HepG2 (cell line): ENCODE data around the gene INHA. TPM values are rescaled to one million over a fixed set of nuclear protein-coding genes. Genes with fewer than 3 reads are reported as not detected.
A peak's percentile ranks its signal among the peaks of the same experiment; 100 is the strongest.

Source experiments
- GFI1 ChIP-seq: sonication (generic); formaldehyde crosslinking; IDR thresholded peaks from 2 replicates; pipeline ENCODE4 v1.5.0; 2020; ENCODE audit warnings: missing genetic modification reagents, mild to moderate bottlenecking, borderline replicate concordance
- GPN1 ChIP-seq: sonication (generic); formaldehyde crosslinking; IDR thresholded peaks from 2 replicates; pipeline ENCODE4 v1.5.1; 2020; ENCODE audit warnings: missing genetic modification reagents, borderline replicate concordance
- MLLT10 ChIP-seq: sonication (generic); formaldehyde crosslinking; IDR thresholded peaks from 2 replicates; pipeline ENCODE4 v1.4.0; 2020; ENCODE audit warnings: missing genetic modification reagents
- NKX3-1 ChIP-seq: sonication (generic); formaldehyde crosslinking; IDR thresholded peaks from 2 replicates; pipeline ENCODE4 v1.5.0; 2020; ENCODE audit warnings: missing genetic modification reagents
- NR2F1 ChIP-seq, 2 experiments: fragments of 450-650 bp in 1 of 2; formaldehyde crosslinking in 1 of 2; IDR thresholded peaks; 2 replicates each; pipeline versions ENCODE4 v1.5.0 to v1.6.1; 2016 to 2020; ENCODE audit warnings: mild to moderate bottlenecking in 1 of 2, missing compliant biosample characterization in 1 of 2, missing genetic modification reagents in 1 of 2, moderate library complexity in 1 of 2
- RAD21 ChIP-seq: fragments of 450-650 bp; formaldehyde crosslinking; IDR thresholded peaks from 2 replicates; pipeline ENCODE4 v1.5.0; 2020; ENCODE audit warnings: mild to moderate bottlenecking
- REPIN1 ChIP-seq: sonication (generic); formaldehyde crosslinking; IDR thresholded peaks from 2 replicates; pipeline ENCODE4 v1.8.0; 2022; ENCODE audit warnings: missing genetic modification reagents, low read depth, mild to moderate bottlenecking, borderline replicate concordance
- SOX5 ChIP-seq: IDR thresholded peaks from 2 replicates; pipeline ENCODE4 v1.6.1; 2016; ENCODE audit warnings: borderline replicate concordance
- SRY ChIP-seq: sonication (generic); formaldehyde crosslinking; IDR thresholded peaks from 2 replicates; pipeline ENCODE4 v1.8.0; 2022; ENCODE audit warnings: mild to moderate bottlenecking, missing genetic modification reagents
- ZBTB40 ChIP-seq, 2 experiments: fragments of 450-650 bp in 1 of 2; sonication (generic) in 1 of 2; formaldehyde crosslinking in 1 of 2; IDR thresholded peaks; 2 replicates each; pipeline versions ENCODE4 v1.6.1 to v1.8.0; 2016 to 2022; ENCODE audit warnings: antibody characterized with exemption in 1 of 2, mild to moderate bottlenecking in 1 of 2, missing genetic modification reagents in 1 of 2
- ZNF205 ChIP-seq: IDR thresholded peaks from 2 replicates; pipeline ENCODE4 v1.6.1; 2018; ENCODE audit warnings: missing biosample characterization, missing genetic modification reagents
- ZNF234 ChIP-seq: sonication (generic); formaldehyde crosslinking; conservative IDR thresholded peaks from 2 replicates; pipeline ENCODE4 v1.5.1; 2020; ENCODE audit warnings: mild to moderate bottlenecking, missing genetic modification reagents
- ZNF484 ChIP-seq: sonication (generic); formaldehyde crosslinking; IDR thresholded peaks from 2 replicates; pipeline ENCODE4 v1.5.1; 2020; ENCODE audit warnings: mild to moderate bottlenecking, low read depth, missing genetic modification reagents, borderline replicate concordance
- ZSCAN31 ChIP-seq: sonication (generic); formaldehyde crosslinking; IDR thresholded peaks from 2 replicates; pipeline ENCODE4 v1.5.0; 2020; ENCODE audit warnings: low read depth, mild to moderate bottlenecking, missing genetic modification reagents
- polyA plus RNA-seq, 8 experiments: library from polyadenylated mRNA; depleted of rRNA in 3 of 8; stranded (reverse) in 7 of 8; unstranded in 1 of 8; fragments of >200 nt; fragmentation: Illumina TruSeq in 4 of 8; extraction: Trizol in 4 of 8; gene quantifications; 2 replicates each; pipeline versions ENCODE4 v1.2.1 to v1.2.3, GENCODE V29; 2011 to 2016; ENCODE audit warnings: low read depth in 4 of 8, missing spikeins in 1 of 8, mixed read lengths in 1 of 8; ENCODE audit not compliant: insufficient read depth in 1 of 8
- total RNA-seq, 5 experiments: library from RNA; depleted of rRNA; stranded (reverse); fragments of >200 nt; fragmentation: Illumina TruSeq; extraction: Trizol; gene quantifications; 2 replicates each; pipeline ENCODE4 v1.2.3, GENCODE V29; 2016; ENCODE audit warnings: low read depth in 1 of 5
- TF ChIP-seq, protein P1 (sequence below): IDR thresholded peaks from 2 replicates; pipeline ENCODE4 v1.6.1; 2016; ENCODE audit warnings: low read depth, borderline replicate concordance

INHA gene
- total and polyA plus RNA-seq, 2 of the 13 experiments (the other 11 are each of a cell fraction or from before 2014, with no cell fraction given) = 4.1 to 15.2 TPM

DNA sequence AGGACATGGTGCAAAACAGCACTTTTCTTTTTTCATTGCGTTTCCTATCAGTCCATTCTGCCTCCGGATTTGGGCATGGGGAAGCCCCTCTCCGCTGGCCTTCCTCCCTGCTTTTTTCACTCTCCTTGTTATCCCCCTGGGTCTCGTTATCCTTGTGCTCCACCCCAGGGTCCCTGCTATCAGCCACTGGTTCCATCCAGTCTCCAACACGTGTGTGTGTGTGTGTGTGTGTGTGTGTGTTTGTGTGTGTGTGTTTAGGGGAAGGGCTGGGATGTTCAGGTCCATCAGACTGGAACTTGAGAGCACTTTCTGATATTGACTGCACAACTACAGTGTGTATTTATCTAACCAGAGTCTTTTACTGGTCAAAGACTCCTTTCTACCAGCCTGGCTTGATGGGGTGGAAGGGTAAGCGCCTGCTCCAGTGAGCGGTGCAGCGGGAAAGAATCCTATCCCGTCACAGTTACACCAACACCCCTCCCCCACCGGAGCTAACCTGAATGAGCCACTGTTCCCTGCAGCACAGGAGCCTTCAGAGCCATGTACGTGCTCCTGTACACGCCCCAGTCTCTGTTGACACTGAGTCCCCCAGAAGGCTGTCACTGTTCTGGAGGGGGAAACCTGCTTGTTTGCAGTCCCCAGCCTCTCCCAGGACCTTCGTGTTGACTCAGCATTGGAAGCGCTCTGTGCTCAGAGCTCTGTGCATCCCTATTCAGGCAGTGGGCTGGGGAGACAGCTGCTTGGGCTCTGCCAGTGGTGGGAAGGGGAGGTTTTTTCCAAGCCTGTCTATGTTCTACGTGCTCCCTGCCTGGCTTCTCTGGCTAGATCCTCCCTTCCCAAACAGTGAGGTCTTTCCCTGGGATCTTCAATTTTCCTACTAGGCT is 4.6 kb downstream of the INHA start (continued):
- no peak for TF ChIP-seq ZBTB40 (IDR thresholded peaks at IDR 0.05)
- peak; percentile 84; the same call in 1 of the 2 replicates for TF ChIP-seq ZBTB40 (CRISPR knock-in tag; IDR thresholded peaks at IDR 0.05)
- TF ChIP-seq ZNF484 (CRISPR knock-in tag) = no peak
- TF ChIP-seq ZNF205 (CRISPR knock-in tag) = peak; percentile 98
- no peak for TF ChIP-seq ZNF234 (CRISPR knock-in tag)
- TF ChIP-seq MLLT10 (CRISPR knock-in tag) = no peak
- no peak; the same call in none of the 2 replicates for TF ChIP-seq ZSCAN31 (CRISPR knock-in tag)
- peak; percentile 23 to 40; a peak in 1 of 4 replicates for TF ChIP-seq NR2F1 (CRISPR knock-in tag; IDR thresholded peaks at IDR 0.05)
- peak; percentile 90; the same call in 1 of the 2 replicates for TF ChIP-seq GFI1 (CRISPR knock-in tag)
- no peak for TF ChIP-seq NKX3-1
- TF ChIP-seq, protein P1, sequence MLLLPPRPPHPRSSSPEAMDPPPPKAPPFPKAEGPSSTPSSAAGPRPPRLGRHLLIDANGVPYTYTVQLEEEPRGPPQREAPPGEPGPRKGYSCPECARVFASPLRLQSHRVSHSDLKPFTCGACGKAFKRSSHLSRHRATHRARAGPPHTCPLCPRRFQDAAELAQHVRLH (CRISPR knock-in tag) = peak; percentile 95; the same call in 1 of the 2 replicates
- TF ChIP-seq RAD21 (CRISPR knock-in tag) = peak; percentile 55; the same call in 1 of the 2 replicates
- no peak for TF ChIP-seq GPN1 (CRISPR knock-in tag)
- TF ChIP-seq SRY (CRISPR knock-in tag) = peak; percentile 54
- peak; percentile 90; the same call in 1 of the 2 replicates for TF ChIP-seq REPIN1 (CRISPR knock-in tag)
- TF ChIP-seq SOX5 = peak; percentile 95
